ENCODE results near the gene SH3GL1.

SH3GL1 gene

GRCh38 chr19:4313847-4314490, 86.4 kb downstream of the SH3GL1 start:
- DNase-seq (ENCODE audit: low read depth): no peak

Measured in activated gamma-delta T cell treated with anti-CD3 and anti-CD28 coated beads, Interleukin-2, amount 50 U/mL, for 16 hours (primary cell).